ENCODE measurements around the gene OSBPL8.

GRCh38 chr12:76555231-76555767 lies 4.3 kb downstream of the OSBPL8 start:
- TF ChIP-seq CTCF (IDR thresholded peaks at IDR 0.05) (no peak), POLR2A (IDR thresholded peaks at IDR 0.05) (no peak)

All from adrenal gland (tissue), 5 donors.